ENCODE measurements around the gene TOX3.
A peak's percentile ranks its signal among the peaks of the same experiment; 100 is the strongest.

TOX3 gene

GRCh38 chr16:52496051-52496876 is 50.7 kb downstream of the TOX3 start:
- peaks cover 28 to 49% of the 10 kb centered on the region in 2 donors for H3K4me1 ChIP-seq (ENCODE audit: control insufficient read depth in 2 of 2, insufficient read depth in 2 of 2, low read length in 2 of 2)
- no peak overlapping the region for H3K4me3 ChIP-seq (ENCODE audit: low read length in 2 of 2)
- H3K9me3 ChIP-seq (ENCODE audit: control insufficient read depth in 2 of 2, low read length in 2 of 2), result no peaks in the 10 kb centered on the region
- H3K27me3 ChIP-seq (ENCODE audit: control insufficient read depth in 2 of 2, insufficient read depth in 2 of 2, low read length in 2 of 2), result no peaks in the 10 kb centered on the region
- H3K36me3 ChIP-seq (ENCODE audit: control insufficient read depth in 2 of 2, insufficient read depth in 2 of 2, low read length in 2 of 2), result no peaks in the 10 kb centered on the region
- H3K27ac ChIP-seq (ENCODE audit: low read depth in 2 of 2, low read length in 2 of 2), result peak overlapping the region; percentile 10 to 42
- no peak overlapping the region for H3K9ac ChIP-seq (ENCODE audit: low read depth in 1 of 2, low read length in 2 of 2)

- no peak overlapping the region for H3K4me3 ChIP-seq (ENCODE audit: low read length in 2 of 2)
- H3K27me3 ChIP-seq (ENCODE audit: control insufficient read depth in 2 of 2, insufficient read depth in 2 of 2, low read length in 2 of 2), result no peaks in the 10 kb centered on the region
- no peak overlapping the region for H3K27ac ChIP-seq (ENCODE audit: low read depth in 2 of 2, low read length in 2 of 2)
- H3K36me3 ChIP-seq (ENCODE audit: control insufficient read depth in 2 of 2, insufficient read depth in 2 of 2, low read length in 2 of 2), result no peaks in the 10 kb centered on the region
- H3K9ac ChIP-seq (ENCODE audit: low read depth in 1 of 2, low read length in 2 of 2), result no peak overlapping the region
- no peaks in the 10 kb centered on the region for H3K9me3 ChIP-seq (ENCODE audit: control insufficient read depth in 2 of 2, low read length in 2 of 2)
- H3K4me1 ChIP-seq (ENCODE audit: control insufficient read depth in 2 of 2, insufficient read depth in 2 of 2, low read length in 2 of 2), result peaks cover 28 to 52% of the 10 kb centered on the region in 2 donors
Measured at GRCh38 chr16:52494621-52495020, 52.3 kb downstream of the TOX3 start.

GRCh38 chr16:52494145-52494544 is 52.8 kb downstream of the TOX3 start:
- no peak overlapping the region for H3K27ac ChIP-seq (ENCODE audit: low read depth in 2 of 2, low read length in 2 of 2)
- H3K36me3 ChIP-seq (ENCODE audit: control insufficient read depth in 2 of 2, insufficient read depth in 2 of 2, low read length in 2 of 2), result no peaks in the 10 kb centered on the region
- H3K4me1 ChIP-seq (ENCODE audit: control insufficient read depth in 2 of 2, insufficient read depth in 2 of 2, low read length in 2 of 2), result peaks cover 28 to 52% of the 10 kb centered on the region in 2 donors
- no peak overlapping the region for H3K4me3 ChIP-seq (ENCODE audit: low read length in 2 of 2)
- H3K27me3 ChIP-seq (ENCODE audit: control insufficient read depth in 2 of 2, insufficient read depth in 2 of 2, low read length in 2 of 2), result no peaks in the 10 kb centered on the region
- H3K9me3 ChIP-seq (ENCODE audit: control insufficient read depth in 2 of 2, low read length in 2 of 2), result no peaks in the 10 kb centered on the region
- H3K9ac ChIP-seq (ENCODE audit: low read depth in 1 of 2, low read length in 2 of 2), result no peak overlapping the region

- peaks cover 34 to 49% of the 10 kb centered on the region in 2 donors for H3K4me1 ChIP-seq (ENCODE audit: control insufficient read depth in 2 of 2, insufficient read depth in 2 of 2, low read length in 2 of 2)
- peak overlapping the region; percentile 53 to 62 for H3K27ac ChIP-seq (ENCODE audit: low read depth in 2 of 2, low read length in 2 of 2)
- peak overlapping the region; percentile 6 to 35 for H3K4me3 ChIP-seq (ENCODE audit: low read length in 2 of 2)
- no peaks in the 10 kb centered on the region for H3K27me3 ChIP-seq (ENCODE audit: control insufficient read depth in 2 of 2, insufficient read depth in 2 of 2, low read length in 2 of 2)
- no peak overlapping the region for H3K9ac ChIP-seq (ENCODE audit: low read depth in 1 of 2, low read length in 2 of 2)
- no peaks in the 10 kb centered on the region for H3K36me3 ChIP-seq (ENCODE audit: control insufficient read depth in 2 of 2, insufficient read depth in 2 of 2, low read length in 2 of 2)
- no peaks in the 10 kb centered on the region for H3K9me3 ChIP-seq (ENCODE audit: control insufficient read depth in 2 of 2, low read length in 2 of 2)
Measured at GRCh38 chr16:52492789-52493357, 54.1 kb downstream of the TOX3 start.

GRCh38 chr16:52491216-52491615 is 55.7 kb downstream of the TOX3 start:
- Histone ChIP-seq H3K4me3 (ENCODE audit: low read length in 2 of 2) (no peak overlapping the region), H3K27me3 (ENCODE audit: control insufficient read depth in 2 of 2, insufficient read depth in 2 of 2, low read length in 2 of 2) (no peaks in the 10 kb centered on the region), H3K4me1 (ENCODE audit: control insufficient read depth in 2 of 2, insufficient read depth in 2 of 2, low read length in 2 of 2) (peaks cover 22 to 40% of the 10 kb centered on the region in 2 donors), H3K9me3 (ENCODE audit: control insufficient read depth in 2 of 2, low read length in 2 of 2) (no peaks in the 10 kb centered on the region), H3K9ac (ENCODE audit: low read depth in 1 of 2, low read length in 2 of 2) (no peak overlapping the region), H3K27ac (ENCODE audit: low read depth in 2 of 2, low read length in 2 of 2) (no peak overlapping the region), H3K36me3 (ENCODE audit: control insufficient read depth in 2 of 2, insufficient read depth in 2 of 2, low read length in 2 of 2) (no peaks in the 10 kb centered on the region)

GRCh38 chr16:52489894-52490293 is 57.0 kb downstream of the TOX3 start:
- peaks cover 15 to 28% of the 10 kb centered on the region in 2 donors for H3K4me1 ChIP-seq (ENCODE audit: control insufficient read depth in 2 of 2, insufficient read depth in 2 of 2, low read length in 2 of 2)
- H3K9ac ChIP-seq (ENCODE audit: low read depth in 1 of 2, low read length in 2 of 2), result no peak overlapping the region
- H3K4me3 ChIP-seq (ENCODE audit: low read length in 2 of 2), result no peak overlapping the region
- no peaks in the 10 kb centered on the region for H3K9me3 ChIP-seq (ENCODE audit: control insufficient read depth in 2 of 2, low read length in 2 of 2)
- no peaks in the 10 kb centered on the region for H3K27me3 ChIP-seq (ENCODE audit: control insufficient read depth in 2 of 2, insufficient read depth in 2 of 2, low read length in 2 of 2)
- no peak overlapping the region for H3K27ac ChIP-seq (ENCODE audit: low read depth in 2 of 2, low read length in 2 of 2)
- no peaks in the 10 kb centered on the region for H3K36me3 ChIP-seq (ENCODE audit: control insufficient read depth in 2 of 2, insufficient read depth in 2 of 2, low read length in 2 of 2)

- no peaks in the 10 kb centered on the region for H3K27me3 ChIP-seq (ENCODE audit: control insufficient read depth in 2 of 2, insufficient read depth in 2 of 2, low read length in 2 of 2)
- no peak overlapping the region for H3K9ac ChIP-seq (ENCODE audit: low read depth in 1 of 2, low read length in 2 of 2)
- H3K9me3 ChIP-seq (ENCODE audit: control insufficient read depth in 2 of 2, low read length in 2 of 2), result no peaks in the 10 kb centered on the region
- peak overlapping the region in 1 of 2 donors; percentile 14 for H3K27ac ChIP-seq (ENCODE audit: low read depth in 2 of 2, low read length in 2 of 2)
- H3K4me1 ChIP-seq (ENCODE audit: control insufficient read depth in 2 of 2, insufficient read depth in 2 of 2, low read length in 2 of 2), result peaks cover 11 to 19% of the 10 kb centered on the region in 2 donors
- peak overlapping the region in 1 of 2 donors; percentile 26 for H3K4me3 ChIP-seq (ENCODE audit: low read length in 2 of 2)
- H3K36me3 ChIP-seq (ENCODE audit: control insufficient read depth in 2 of 2, insufficient read depth in 2 of 2, low read length in 2 of 2), result no peaks in the 10 kb centered on the region
Measured at GRCh38 chr16:52488837-52489289, 58.1 kb downstream of the TOX3 start.

- H3K4me1 ChIP-seq (ENCODE audit: control insufficient read depth in 2 of 2, insufficient read depth in 2 of 2, low read length in 2 of 2), result peaks cover 9 to 11% of the 10 kb centered on the region in 2 donors
- H3K27ac ChIP-seq (ENCODE audit: low read depth in 2 of 2, low read length in 2 of 2), result peak overlapping the region in 1 of 2 donors; percentile 14
- H3K4me3 ChIP-seq (ENCODE audit: low read length in 2 of 2), result no peak overlapping the region
- H3K36me3 ChIP-seq (ENCODE audit: control insufficient read depth in 2 of 2, insufficient read depth in 2 of 2, low read length in 2 of 2), result no peaks in the 10 kb centered on the region
- no peak overlapping the region for H3K9ac ChIP-seq (ENCODE audit: low read depth in 1 of 2, low read length in 2 of 2)
- no peaks in the 10 kb centered on the region for H3K9me3 ChIP-seq (ENCODE audit: control insufficient read depth in 2 of 2, low read length in 2 of 2)
- H3K27me3 ChIP-seq (ENCODE audit: control insufficient read depth in 2 of 2, insufficient read depth in 2 of 2, low read length in 2 of 2), result no peaks in the 10 kb centered on the region
Measured at GRCh38 chr16:52487849-52488457, 59.0 kb downstream of the TOX3 start.

GRCh38 chr16:52480237-52480636 is 66.7 kb downstream of the TOX3 start:
- H3K9ac ChIP-seq (ENCODE audit: low read depth in 1 of 2, low read length in 2 of 2), result no peak overlapping the region
- H3K36me3 ChIP-seq (ENCODE audit: control insufficient read depth in 2 of 2, insufficient read depth in 2 of 2, low read length in 2 of 2), result peaks cover 3 to 4% of the 10 kb centered on the region in 2 donors
- no peaks in the 10 kb centered on the region for H3K9me3 ChIP-seq (ENCODE audit: control insufficient read depth in 2 of 2, low read length in 2 of 2)
- H3K4me3 ChIP-seq (ENCODE audit: low read length in 2 of 2), result no peak overlapping the region
- H3K27me3 ChIP-seq (ENCODE audit: control insufficient read depth in 2 of 2, insufficient read depth in 2 of 2, low read length in 2 of 2), result no peaks in the 10 kb centered on the region
- no peak overlapping the region for H3K27ac ChIP-seq (ENCODE audit: low read depth in 2 of 2, low read length in 2 of 2)
- H3K4me1 ChIP-seq (ENCODE audit: control insufficient read depth in 2 of 2, insufficient read depth in 2 of 2, low read length in 2 of 2), result no peaks in the 10 kb centered on the region

- Histone ChIP-seq H3K9ac (ENCODE audit: low read depth in 1 of 2, low read length in 2 of 2) (no peak overlapping the region), H3K4me1 (ENCODE audit: control insufficient read depth in 2 of 2, insufficient read depth in 2 of 2, low read length in 2 of 2) (no peaks in the 10 kb centered on the region), H3K4me3 (ENCODE audit: low read length in 2 of 2) (no peak overlapping the region), H3K9me3 (ENCODE audit: control insufficient read depth in 2 of 2, low read length in 2 of 2) (no peaks in the 10 kb centered on the region), H3K36me3 (ENCODE audit: control insufficient read depth in 2 of 2, insufficient read depth in 2 of 2, low read length in 2 of 2) (peaks cover 3 to 4% of the 10 kb centered on the region in 2 donors), H3K27ac (ENCODE audit: low read depth in 2 of 2, low read length in 2 of 2) (no peak overlapping the region), H3K27me3 (ENCODE audit: control insufficient read depth in 2 of 2, insufficient read depth in 2 of 2, low read length in 2 of 2) (no peaks in the 10 kb centered on the region)
Measured at GRCh38 chr16:52476111-52476510, 70.8 kb downstream of the TOX3 start.

All from mucosa of rectum (tissue), 2 donors.